ENCODE data around the gene COL18A1. TPM values are rescaled to one million over a fixed set of nuclear protein-coding genes. Genes with fewer than 3 reads are reported as not detected.

COL18A1 gene
- total and polyA plus RNA-seq, 9 of the 15 experiments (the other 6 are each of a cell fraction or from before 2014, with no cell fraction given), result 0.14 to 16.4 (median 2.0) TPM

DNA sequence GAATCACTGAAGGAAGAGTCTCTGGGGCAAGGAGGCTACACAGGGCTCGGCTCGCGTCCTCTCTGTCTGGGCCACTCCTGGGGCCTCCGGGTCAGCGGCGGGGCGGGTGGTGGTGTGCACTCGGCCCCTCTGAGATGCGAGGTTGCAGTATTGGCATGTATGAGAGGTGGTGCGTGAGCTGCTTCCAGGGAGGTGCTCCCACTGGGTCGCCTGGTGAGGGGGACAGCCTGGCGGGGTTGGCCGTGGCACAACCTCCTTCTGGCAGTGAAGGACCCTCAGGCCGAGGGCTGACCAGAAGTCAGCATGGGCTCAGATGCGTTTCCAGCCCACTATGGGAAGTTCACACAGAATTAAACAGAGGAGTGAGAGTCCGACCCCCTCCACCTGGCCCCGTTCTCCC lies 38.5 kb upstream of the COL18A1 start (continued):
- TF ChIP-seq, protein P1, sequence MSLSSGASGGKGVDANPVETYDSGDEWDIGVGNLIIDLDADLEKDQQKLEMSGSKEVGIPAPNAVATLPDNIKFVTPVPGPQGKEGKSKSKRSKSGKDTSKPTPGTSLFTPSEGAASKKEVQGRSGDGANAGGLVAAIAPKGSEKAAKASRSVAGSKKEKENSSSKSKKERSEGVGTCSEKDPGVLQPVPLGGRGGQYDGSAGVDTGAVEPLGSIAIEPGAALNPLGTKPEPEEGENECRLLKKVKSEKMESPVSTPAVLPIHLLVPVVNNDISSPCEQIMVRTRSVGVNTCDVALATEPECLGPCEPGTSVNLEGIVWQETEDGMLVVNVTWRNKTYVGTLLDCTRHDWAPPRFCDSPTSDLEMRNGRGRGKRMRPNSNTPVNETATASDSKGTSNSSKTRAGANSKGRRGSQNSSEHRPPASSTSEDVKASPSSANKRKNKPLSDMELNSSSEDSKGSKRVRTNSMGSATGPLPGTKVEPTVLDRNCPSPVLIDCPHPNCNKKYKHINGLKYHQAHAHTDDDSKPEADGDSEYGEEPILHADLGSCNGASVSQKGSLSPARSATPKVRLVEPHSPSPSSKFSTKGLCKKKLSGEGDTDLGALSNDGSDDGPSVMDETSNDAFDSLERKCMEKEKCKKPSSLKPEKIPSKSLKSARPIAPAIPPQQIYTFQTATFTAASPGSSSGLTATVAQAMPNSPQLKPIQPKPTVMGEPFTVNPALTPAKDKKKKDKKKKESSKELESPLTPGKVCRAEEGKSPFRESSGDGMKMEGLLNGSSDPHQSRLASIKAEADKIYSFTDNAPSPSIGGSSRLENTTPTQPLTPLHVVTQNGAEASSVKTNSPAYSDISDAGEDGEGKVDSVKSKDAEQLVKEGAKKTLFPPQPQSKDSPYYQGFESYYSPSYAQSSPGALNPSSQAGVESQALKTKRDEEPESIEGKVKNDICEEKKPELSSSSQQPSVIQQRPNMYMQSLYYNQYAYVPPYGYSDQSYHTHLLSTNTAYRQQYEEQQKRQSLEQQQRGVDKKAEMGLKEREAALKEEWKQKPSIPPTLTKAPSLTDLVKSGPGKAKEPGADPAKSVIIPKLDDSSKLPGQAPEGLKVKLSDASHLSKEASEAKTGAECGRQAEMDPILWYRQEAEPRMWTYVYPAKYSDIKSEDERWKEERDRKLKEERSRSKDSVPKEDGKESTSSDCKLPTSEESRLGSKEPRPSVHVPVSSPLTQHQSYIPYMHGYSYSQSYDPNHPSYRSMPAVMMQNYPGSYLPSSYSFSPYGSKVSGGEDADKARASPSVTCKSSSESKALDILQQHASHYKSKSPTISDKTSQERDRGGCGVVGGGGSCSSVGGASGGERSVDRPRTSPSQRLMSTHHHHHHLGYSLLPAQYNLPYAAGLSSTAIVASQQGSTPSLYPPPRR (CRISPR knock-in tag; IDR thresholded peaks at IDR 0.05; ENCODE audit: borderline replicate concordance), result 0 out of 2 replicates have a peak, but pooled peaks have one; percentile 49
- TF ChIP-seq ZNF764 (CRISPR knock-in tag; IDR thresholded peaks at IDR 0.05; ENCODE audit: low read depth), result no peak

DNA sequence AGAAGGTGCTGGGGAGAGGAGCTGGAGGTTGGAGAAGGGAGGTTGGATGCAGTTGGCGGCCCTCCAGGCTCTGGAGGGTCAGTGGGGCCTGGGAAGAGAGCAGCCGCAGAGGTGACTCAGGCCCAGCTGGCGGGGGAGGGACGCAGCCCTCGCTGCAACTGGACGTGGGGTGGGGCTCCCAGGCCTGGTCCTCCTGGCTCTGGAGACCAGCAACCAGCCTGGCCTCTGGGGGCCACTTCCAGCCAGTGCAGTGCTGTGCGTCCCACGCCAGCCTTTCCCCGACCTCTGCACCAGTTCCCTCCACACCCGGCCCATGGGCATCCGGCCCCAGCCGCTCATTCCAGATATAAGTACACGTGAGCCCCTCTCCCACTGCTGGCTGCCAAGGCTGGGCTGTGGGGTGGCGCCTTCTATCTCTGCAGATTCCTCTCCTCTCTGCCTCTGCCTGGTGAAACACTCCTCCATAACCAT lies 38.0 kb upstream of the COL18A1 start:
- FAIRE-seq, result no peak
- 46% methylated on average over 13 of the region's 14 CpGs for WGBS (ENCODE audit: insufficient coverage, low coverage, missing lambda C conversion rate)
- in situ Hi-C loops (cut with MboI) (no loop called here), intact Hi-C loops (cut with micrococcal nuclease) (no loop called here)
- Histone ChIP-seq H3K79me2 (ENCODE audit: control insufficient read depth, insufficient read depth, low read length) (no peaks in the 10 kb centered on the region), H3K4me3 (no peak overlapping the region), H2AFZ (ENCODE audit: low read depth, low read length) (peak overlapping the region; percentile 57; the same call in 1 of the 2 replicates), H3K4me2 (ENCODE audit: insufficient read depth, low read length) (0 out of 2 replicates have a peak overlapping the region, but pooled peaks have one; percentile 18), H3K4me1 (replicated peaks in 1 of 2; ENCODE audit: control insufficient read depth in 2 of 2, insufficient read depth in 2 of 2, low read length in 2 of 2) (peaks cover 20 to 73% of the 10 kb centered on the region in 2 experiments), H3K9ac (ENCODE audit: insufficient read depth in 1 of 2, low read depth in 2 of 2, low read length in 2 of 2) (0 out of 4 replicates have a peak overlapping the region, but pooled peaks of 1 of the 2 experiments have one; percentile 46), H3K36me3 (ENCODE audit: control insufficient read depth, insufficient read depth, low read length) (no peaks in the 10 kb centered on the region), H4K20me1 (replicated peaks; ENCODE audit: control insufficient read depth, insufficient read depth, low read length) (no peaks in the 10 kb centered on the region), H3K27me3 (ENCODE audit: control insufficient read depth in 2 of 2, insufficient read depth in 2 of 2, low read length in 2 of 2) (peaks cover 0 to 18% of the 10 kb centered on the region in 2 experiments; a peak in 1 of 5 replicates), H3K27ac (ENCODE audit: extremely low read depth, low read depth, low read length) (no peak overlapping the region), H3K9me3 (replicated peaks; ENCODE audit: control insufficient read depth, insufficient read depth, low read depth, low read length) (no peaks in the 10 kb centered on the region), H3K9me1 (ENCODE audit: control insufficient read depth, insufficient read depth, low read length) (no peaks in the 10 kb centered on the region)
- peak; percentile 55 for ATAC-seq
- ChIA-PET POLR2A (interaction anchor here (0.6 to 0.8 kb wide), 2 partner anchors 10 to 76 kb away, joined by 3 read pairs; no protein-coding TSS in a partner anchor), CTCF (ENCODE audit: low intra/inter-chr PET ratio) (no interaction called here)
- peak; percentile 65 to 77 (median 74) for DNase-seq (ENCODE audit: extremely low read depth in 1 of 4, low spot score in 3 of 4)
- no TSS peak for BruUV-seq (replicated peaks)
- peak; percentile 56 for TF ChIP-seq ZFX (CRISPR knock-in tag; IDR thresholded peaks at IDR 0.05)
- TF ChIP-seq CBFA2T2 (conservative IDR thresholded peaks at IDR 0.05), result peak; percentile 55
- TF ChIP-seq CCAR2 (IDR thresholded peaks at IDR 0.05; ENCODE audit: low read depth, low read length), result no peak
- peak; percentile 31 for TF ChIP-seq RBBP5 (IDR thresholded peaks at IDR 0.05; ENCODE audit: borderline replicate concordance, insufficient read depth, low read length, poor library complexity, severe bottlenecking)
- TF ChIP-seq, protein P2, sequence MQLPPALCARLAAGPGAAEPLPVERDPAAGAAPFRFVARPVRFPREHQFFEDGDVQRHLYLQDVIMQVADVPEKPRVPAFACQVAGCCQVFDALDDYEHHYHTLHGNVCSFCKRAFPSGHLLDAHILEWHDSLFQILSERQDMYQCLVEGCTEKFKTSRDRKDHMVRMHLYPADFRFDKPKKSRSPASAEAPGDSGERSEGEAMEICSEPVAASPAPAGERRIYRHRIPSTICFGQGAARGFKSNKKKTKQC (CRISPR knock-in tag; IDR thresholded peaks at IDR 0.05), result 0 out of 2 replicates have a peak, but pooled peaks have one; percentile 39
- 0 out of 4 replicates have a peak, but pooled peaks of 1 of the 2 experiments have one; percentile 15 for TF ChIP-seq HDAC1 (IDR thresholded peaks at IDR 0.05)
- peak; percentile 47 for TF ChIP-seq SMARCE1 (IDR thresholded peaks at IDR 0.05)
- TF ChIP-seq, protein P3, sequence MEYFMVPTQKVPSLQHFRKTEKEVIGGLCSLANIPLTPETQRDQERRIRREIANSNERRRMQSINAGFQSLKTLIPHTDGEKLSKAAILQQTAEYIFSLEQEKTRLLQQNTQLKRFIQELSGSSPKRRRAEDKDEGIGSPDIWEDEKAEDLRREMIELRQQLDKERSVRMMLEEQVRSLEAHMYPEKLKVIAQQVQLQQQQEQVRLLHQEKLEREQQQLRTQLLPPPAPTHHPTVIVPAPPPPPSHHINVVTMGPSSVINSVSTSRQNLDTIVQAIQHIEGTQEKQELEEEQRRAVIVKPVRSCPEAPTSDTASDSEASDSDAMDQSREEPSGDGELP (CRISPR knock-in tag; IDR thresholded peaks at IDR 0.05; ENCODE audit: borderline replicate concordance), result peak; percentile 97
- TF ChIP-seq, protein P4, sequence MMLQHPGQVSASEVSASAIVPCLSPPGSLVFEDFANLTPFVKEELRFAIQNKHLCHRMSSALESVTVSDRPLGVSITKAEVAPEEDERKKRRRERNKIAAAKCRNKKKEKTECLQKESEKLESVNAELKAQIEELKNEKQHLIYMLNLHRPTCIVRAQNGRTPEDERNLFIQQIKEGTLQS (IDR thresholded peaks at IDR 0.05), result peak; percentile 75
- TF ChIP-seq, protein P4 (CRISPR knock-in tag; conservative IDR thresholded peaks at IDR 0.05), result no peak
